OCI-M1 (cell line): ENCODE data around the gene POLN.
A peak's percentile ranks its signal among the peaks of the same experiment; 100 is the strongest.
"Not testable (repeated sequence)": the region's sequence is repeated elsewhere in the genome, so short reads cannot be mapped to it uniquely, and the experiment has no call there.

Experiments
- DNase-seq: peaks from one replicate; lab custom pipeline; 2025; lab: John Stamatoyannopoulos, UW

POLN gene

DNA sequence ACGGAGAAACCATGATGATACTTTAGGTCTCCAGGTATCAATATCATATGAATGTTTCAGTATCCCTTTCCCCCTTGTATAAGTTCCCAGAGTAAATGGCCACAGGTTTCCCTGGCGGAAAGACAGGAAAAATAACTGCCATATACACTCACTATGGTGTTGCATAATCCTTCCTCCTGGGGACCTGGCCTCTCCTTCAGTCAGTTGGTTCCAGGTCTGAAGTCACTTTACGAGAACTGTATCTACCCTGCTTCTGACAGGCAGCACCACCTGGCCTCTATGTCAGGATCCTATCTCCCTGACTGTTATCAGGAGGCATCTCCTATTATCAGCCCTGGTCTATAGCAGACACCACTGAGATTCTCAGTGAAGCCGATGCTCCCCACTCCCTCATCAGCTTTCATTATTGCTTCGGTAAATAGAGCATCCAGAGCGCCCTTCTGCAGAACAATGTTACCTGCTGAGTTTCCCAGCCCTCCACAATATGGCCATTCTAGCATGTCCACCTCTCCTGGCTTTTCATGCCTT, 22.6 kb downstream of the POLN start:
- DNase-seq: no peak

DNA sequence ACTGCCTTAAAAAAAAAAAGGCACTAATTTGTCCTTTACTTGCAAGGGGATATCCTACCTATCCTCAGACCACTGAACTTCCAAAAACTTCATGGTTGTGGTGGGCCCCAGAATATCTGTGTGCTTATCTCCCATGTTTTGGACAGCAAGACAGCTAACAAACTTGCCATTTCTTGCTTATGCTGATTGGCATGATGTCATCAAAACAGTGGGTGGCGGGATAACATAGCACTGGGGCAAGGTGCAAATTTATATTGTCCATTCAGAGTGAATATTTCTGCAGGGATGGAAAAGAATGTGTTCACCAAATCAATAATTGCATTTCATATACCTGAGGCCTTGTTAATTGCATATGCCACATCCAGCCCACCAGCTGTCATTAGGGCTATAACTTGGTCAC, 23.5 kb downstream of the POLN start:
- no peak for DNase-seq

DNA sequence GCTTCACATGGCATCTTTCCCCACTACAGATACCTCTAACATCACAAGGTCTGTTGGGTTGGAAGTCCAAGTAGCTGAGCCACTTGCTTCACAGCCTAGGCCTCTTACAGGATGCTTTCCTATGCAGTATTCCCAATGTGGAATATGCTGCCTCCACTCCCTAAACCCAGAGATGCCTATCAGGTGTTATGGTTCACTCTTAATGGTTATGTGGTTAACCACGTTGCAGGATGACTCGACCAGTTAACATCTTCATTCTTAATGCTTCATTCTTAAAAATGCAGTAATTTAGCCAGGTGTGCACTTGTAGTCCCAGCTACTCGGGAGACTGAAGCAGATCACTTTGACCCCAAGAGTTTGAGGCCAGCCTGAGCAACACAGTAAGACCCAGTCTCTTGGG, 24.2 kb downstream of the POLN start:
- DNase-seq: no peak

DNA sequence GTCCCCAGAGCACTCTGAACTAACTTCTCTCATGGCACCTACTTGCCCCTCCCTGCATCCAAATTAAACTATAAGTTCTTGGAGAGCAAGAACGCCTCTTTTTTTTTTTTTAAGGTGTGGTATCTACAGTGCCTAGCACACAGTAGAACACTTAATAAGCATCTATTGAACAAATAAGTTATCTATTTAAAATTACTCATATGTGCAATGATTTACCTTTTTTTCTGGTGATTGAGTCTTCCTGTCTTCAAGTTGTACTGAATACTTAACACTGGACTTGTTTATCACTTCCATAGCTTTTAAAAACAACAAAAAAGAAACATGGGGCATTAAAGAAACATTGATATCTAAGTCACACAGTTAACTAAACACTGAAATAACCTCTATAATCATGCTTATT, 29.1 kb downstream of the POLN start:
- no peak for DNase-seq

DNA sequence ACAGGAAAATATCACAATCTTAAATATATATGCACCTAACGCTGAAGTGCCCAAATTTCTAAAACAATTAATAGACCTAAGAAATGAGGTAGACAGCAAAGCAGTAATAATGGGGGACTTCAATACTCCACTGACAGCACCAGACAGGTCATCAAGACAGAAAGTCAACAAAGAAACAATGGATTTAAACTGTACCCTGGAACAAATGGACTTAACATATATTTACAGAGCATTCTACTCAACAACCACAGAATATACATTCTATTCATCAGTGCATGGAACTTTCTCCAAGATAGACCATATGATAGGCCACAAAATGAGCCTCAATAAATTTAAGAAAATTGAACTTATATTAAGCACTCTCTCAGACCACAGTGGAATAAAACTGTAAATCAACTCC, 39.1 kb downstream of the POLN start:
- DNase-seq: not testable (repeated sequence)

DNA sequence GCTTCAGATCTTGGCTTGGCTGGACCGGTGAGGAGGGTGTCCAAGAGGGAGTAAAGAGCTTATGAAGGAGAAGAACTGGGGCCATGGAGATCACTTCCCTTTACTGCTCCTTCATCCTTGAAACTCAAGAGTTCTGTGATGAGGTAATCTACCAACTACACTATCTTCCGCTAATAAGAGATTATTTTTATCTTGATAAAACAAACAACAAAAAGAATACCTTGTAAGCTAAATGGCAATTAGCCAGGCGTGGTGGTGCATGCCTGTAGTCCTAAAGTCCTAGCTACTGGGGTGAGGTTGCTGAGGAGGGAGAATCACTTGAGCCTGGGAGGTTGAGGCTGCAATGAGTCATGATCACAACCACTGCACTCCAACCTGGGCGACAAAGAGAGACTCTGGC, 47.4 kb downstream of the POLN start:
- no peak for DNase-seq

DNA sequence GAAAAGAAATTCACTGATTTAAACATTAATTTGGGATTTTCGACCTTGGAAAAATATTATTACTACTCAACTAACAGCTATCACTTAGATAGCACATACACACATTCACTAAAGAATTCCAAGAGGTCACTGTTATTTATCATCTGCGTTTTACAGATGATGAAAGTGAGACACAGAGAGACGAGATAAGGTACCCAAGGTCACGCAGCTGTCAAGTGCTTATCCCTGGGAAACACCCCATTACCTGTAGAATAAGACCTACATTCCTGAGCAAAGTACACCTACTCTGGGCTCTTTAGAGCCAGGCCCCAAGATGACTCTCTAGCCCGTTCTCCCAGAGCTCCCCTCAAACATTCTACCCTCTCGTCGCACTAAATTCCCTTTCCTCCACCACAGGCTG, 48.6 kb downstream of the POLN start:
- DNase-seq: no peak

DNA sequence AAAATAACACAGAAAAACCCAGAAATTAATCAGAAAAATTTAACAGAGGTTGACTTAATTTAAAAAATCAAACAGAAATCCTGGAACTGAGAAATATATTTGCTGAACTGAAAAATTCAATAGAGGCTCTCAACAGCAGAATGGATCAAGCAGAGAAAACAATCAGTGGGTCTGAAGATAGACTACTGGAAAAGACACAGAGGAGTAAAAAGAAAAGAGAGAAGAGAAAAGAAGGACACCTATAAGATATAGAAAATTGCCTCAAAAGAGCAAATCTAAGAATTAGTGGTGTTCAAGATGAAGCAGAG, 55.1 kb downstream of the POLN start:
- no peak for DNase-seq

DNA sequence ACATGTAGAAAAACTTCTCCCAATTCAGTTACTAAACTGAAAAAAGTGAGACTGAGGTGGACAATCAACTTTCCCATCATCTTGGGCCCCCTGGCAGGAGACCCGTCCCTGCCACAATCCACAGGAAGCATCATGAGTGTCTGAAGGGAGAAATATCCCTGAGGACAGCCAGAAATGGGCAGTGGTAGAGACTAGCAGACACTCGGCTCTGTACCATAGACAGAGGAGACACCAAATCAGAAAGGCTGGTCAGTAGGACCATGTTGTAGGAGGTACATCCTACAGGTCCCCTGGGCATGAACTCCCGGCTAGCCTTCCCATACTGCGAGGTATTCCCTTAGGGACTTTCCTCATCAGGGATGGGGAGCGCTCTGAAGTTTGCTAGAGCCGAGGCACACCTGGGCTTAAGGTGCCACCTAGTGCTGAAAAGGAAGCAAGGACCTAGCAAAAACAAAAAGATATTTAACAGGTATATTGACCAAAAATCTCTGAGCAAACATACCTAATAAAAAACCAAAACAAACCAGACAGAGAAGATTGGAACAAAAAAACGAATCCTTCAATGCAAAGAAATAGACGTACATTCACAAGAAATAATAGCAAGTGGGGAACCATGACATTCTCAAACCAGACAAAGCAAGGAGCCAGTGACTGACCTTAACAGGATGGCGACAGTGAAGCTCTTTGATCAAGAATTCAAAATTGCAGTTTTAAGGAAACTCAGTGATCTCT, 55.6 kb downstream of the POLN start:
- peak; percentile 35 for DNase-seq

DNA sequence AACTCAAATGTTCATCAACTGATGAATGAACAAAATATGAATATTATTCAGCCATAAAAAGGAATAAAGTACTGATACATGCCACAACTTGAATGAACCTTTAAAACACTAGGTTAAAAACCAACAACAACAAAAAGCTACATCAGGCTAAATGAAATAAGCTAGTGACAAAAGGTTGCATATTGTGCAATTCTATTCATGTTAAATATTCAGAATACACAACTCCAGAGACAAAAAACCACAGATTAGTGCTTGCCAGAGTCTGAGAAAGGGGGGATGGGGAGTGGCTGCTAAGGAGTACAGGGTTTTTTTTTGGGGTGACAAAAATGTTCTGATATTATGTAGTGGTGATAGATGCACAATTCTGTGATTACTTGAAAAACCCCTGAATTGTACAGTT, 58.5 kb downstream of the POLN start:
- no peak for DNase-seq

DNA sequence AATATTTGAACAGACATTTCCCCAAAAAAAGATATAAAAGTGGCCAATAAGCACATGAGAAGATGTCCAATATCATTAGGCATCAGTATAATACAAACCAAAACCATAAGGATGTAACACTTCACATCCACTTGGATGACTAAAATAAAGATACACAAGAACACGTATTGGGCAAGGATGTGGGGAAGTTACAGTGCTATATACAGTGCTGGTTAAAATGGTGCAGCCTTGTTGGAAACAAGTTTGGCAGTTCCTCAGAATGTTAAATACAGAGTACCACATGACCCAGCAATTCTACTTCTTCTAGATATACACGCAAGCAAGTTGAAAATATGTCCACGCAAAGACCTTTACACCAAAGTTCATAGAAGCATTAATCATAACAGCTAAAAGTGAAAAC, 58.9 kb downstream of the POLN start:
- no peak for DNase-seq

DNA sequence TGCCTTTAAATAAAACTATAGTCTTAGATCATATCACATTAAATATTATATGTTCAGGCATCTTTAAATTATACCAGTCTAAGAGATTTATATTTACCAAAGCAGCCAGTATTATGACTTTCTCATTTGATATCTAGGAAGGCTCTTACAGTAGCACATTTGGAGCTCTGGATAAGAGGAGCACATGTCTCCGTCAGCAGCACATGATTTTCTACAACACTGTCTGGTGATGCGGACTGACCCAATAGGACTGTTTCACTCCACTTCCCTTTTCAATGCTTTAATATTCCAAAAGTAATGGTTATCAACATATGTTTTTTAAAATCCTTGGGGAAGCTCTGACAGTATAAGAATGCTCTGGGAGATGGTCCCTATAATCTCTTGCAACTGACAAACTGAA, 61.5 kb downstream of the POLN start:
- no peak for DNase-seq

DNA sequence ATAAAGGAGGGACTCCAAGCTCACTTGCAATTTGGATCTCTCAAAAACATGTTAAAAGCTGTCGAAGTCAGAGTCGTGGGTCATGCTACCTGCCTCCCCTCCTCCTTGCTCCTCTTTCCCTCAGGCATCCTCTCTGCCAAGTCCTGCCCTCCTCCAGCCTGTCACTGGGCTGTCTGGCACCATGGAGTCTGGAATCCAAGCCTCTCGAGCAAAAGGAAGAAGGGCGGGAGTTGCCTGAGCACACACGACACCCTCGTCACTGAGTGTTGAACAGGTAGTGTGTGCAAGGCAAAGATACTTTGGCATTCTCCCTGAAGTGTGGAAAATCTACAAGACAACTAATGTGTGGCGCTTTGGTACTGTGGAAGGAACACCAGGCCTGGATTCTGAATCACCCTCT, 62.2 kb downstream of the POLN start:
- DNase-seq: no peak

DNA sequence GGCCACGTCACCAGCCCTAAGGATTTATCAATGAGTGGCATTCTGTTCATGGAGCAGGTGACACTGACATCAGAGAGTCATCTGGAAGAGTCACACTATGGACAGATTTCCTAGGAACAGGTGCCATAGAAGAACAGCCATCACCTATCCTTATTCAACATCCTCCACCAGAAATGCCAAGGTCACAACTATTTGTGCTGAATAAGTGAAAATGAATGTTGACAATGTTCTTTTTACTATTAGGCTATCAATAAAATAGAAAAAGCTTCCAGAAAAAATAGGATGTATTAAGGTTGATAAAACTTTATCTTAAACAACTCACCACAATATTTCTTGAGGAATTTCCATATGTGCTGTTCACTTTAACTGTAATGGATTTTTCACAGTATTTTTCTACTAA, 62.9 kb downstream of the POLN start:
- DNase-seq: no peak

DNA sequence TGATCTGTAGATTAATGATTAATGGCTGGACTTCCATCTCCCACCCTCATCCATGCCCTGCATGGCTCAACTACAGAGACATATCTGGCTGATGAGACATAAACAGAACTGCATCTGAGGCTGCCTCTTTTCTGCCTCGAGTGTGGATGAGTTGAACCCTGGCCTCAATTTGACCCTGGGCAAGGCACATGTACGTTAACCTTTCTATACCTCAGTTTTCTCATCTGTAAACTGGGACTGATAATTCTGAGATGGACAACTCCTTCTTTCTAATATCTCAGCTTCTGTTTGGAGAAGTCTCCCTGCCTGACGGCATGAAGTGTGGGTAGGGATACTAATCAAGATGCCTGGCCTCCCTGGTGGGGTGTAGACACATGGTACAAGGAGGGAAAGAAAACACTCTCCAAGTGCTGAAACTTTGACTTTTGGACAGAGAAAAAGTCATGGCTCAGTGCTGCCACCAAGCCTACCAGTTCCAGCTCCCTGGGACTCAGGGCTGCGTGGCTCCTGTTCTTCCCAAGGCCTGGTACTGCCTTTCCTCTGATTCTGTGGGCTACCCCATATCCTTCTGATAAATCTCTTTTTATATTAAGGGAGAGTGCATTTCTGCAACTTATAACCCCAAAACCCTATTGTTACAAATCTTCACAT, 64.4 kb downstream of the POLN start:
- DNase-seq: peak; percentile 4

DNA sequence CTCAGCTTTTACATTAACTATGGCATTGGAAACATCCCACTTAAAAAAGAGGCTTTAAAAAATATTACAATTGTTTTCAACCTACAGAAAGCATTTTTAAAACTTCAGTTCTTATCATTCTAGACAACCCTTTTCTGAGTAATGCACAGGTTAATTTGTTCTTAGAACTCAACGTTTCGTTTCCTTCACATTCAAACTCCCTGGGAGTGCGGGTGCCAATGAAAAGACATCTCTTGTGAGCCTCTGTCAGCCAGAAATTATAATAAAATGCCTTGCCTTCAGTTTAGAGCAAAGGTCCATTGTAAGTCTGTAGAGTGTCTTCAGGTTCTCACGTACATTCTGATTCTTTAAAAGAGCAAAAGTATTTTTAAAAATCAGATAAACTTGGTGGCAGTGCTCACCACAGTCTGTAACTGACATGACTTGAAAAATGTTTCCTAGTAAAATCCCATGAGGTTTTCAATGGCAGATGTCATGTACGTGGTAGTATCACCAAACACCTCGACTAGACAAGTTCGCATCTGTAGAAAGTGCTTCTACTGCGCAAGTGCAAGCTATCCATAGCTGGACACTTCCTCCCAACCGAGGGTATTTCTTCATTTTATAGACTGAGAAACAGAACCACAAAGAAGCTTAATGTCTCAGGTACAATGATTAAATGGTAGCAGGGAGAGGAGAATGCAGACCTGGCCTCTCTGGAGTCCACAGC, 65.8 kb downstream of the POLN start:
- DNase-seq: no peak

DNA sequence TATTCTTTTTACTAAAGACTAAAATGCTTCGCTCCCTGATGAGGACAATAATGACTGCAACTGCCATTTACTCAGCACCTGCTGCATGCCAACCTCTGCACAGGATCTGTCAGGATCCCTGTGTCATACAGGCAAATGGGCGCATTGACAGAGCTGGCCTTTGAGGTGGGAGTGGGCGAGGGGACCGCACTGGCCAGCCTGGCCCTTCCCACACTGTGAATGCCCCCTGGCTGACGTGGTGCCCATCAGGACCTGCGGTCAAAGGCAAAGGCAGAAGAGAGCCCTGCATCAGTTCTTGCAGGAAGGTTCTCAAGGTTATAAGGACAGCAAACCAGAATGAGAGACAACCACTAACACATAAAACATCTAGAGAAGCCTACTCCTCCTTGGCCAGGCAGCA, 67.9 kb downstream of the POLN start:
- DNase-seq: no peak

DNA sequence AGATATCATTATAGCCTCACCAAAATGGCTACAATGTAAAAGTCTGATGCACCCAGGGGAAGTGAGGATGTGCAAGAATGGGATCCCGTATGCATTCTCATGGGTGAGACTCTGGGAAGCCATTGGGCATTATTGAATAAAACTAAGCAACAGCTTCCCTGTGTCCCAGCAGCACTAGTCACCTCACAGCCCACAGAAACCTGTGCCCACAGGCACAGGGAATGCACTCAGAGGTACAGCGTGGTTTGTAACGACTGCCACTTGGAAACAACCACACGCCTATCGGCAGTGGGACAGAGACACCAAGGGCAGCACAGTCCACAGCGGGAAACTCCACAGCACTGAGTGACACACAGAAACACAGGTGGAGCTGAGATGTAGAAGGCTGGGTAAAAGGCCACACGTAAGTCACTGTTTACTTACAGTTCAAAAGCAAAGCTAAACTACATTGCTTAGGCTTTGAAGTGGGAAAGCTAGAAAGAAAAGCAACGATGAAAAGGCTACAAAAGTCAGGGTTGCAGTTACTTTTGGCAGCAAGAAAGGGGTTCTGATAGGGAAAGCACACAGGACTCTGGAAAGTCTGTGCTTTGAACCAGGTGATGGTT, 69.2 kb downstream of the POLN start:
- DNase-seq: no peak

DNA sequence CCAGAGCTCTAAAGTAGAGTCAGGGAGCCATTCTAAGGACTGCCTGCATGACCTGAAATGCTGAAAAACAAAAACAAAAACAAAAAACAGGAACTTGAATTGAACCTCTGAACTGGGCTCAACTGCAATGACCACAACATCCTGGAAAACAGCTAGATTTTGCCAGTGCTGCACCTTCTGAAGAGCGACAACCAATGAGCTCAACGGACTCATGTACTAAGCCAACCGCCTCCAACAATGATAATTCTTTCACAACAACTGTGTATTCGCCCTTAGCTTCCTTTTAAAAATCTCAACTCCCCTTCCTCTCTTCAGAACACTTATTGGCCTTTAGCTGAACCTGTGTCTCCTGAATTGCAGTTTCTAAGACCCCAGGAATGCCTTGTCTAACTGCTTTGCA, 69.8 kb downstream of the POLN start:
- peak; percentile 20 for DNase-seq

DNA sequence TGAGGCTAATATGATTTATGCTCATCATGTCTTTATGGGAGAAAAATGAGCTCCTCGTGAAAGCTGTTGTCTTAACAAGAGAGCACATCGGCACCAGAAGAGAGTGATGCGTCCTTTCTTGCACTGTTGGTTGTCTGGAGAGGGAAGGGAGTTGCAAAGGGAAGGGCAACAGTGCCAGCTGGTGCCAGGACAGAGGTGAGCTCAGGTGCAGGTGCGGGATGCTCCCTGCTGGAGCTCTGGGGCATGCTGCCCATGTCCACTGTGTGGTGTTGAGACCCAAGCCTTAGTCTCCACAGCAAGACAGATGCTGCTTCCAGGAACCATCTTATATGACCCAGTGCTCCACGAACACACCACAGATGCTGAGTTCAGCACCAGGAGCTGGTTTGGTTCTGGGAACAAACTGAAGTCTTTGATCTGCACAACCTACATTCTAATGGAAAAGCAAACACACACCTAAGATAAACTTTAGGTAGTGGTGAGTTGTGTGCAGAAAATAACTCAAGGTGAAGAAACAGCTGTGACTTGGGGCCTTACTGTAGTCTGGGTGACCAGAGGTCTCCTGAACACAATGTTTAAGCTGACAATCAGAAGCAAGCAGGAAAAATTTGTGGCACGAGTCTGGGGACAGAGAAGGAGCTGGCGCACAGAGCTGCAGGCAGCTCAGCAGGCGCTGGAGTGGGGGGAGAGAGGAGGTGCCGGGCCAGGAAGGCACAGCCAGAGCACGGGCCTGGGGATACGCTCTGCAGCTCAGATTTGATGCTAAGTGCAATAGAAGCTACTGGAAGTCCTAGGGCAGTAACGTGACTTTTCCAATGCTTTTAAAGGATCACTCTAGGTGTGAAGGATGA, 73.2 kb downstream of the POLN start:
- no peak for DNase-seq

DNA sequence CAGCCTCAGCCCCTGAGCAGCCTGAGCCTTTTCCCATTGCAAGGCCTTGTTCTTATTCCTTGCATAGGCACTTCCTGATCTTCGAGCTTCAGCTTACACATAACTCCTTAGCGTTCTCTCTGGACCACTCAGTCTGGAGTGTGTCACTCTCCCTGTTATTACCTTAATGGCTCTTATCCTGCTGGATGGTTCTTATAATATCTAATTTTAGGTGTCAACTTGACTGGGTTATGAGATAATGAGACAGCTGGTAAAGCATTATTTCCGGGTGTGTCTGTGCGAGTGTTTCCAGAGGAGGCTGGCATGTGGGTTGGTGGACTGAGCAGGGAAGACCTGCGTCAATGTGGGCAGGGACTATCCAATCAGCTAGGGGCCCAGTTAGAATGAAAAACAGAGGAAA, 75.7 kb downstream of the POLN start:
- no peak for DNase-seq

DNA sequence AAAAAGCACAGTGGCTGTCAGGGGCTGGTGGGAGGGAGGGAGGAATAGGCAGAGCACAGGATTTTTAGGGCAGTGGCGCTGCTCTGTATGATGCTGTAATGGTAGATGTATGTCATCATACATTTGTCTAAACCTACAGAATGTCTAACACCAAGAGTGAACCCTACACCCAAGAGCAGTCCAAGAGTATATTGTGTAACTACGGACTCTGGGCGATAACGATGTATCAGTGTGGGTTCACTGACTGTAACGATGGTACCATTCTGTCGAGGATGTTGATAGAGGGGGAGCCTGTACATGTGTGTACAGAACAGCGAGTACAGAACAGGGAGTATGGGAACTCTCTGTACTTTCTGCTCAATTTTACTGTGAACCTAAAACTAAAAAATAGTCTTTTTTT, 76.5 kb downstream of the POLN start:
- DNase-seq: no peak
